GM18499 (cell line): ENCODE measurements around the gene FBXO11.
"Not testable (repeated sequence)": the region's sequence is repeated elsewhere in the genome, so short reads cannot be mapped to it uniquely, and the experiment has no call there.

Experiments
- ATAC-seq: cut with Tn5 transposase; IDR thresholded peaks from one replicate; pipeline ENCODE4 v1.9.1; 2021; ENCODE audit warnings: moderate number of reproducible peaks; ENCODE audit not compliant: insufficient read depth, unreplicated experiment

Gene FBXO11

DNA sequence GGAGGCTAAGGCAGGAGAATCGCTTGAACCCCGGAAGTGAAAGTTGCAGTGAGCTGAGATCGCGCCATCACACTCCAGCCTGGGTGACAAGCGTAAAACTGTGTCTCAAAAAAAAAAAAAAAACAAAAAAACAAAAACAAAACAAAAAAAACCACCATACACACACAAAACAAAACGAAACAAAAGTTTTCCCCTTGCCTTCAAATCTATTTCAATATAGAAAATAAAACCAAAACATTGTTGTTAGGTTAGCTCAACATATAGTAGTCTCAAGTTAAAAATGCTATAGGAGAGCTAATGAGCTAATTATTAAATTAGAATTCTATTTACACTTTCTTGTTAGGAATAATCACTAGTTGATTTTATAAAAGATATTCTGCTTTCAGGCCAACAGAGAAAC lies 43.3 kb downstream of the FBXO11 start:
- no peak for ATAC-seq

DNA sequence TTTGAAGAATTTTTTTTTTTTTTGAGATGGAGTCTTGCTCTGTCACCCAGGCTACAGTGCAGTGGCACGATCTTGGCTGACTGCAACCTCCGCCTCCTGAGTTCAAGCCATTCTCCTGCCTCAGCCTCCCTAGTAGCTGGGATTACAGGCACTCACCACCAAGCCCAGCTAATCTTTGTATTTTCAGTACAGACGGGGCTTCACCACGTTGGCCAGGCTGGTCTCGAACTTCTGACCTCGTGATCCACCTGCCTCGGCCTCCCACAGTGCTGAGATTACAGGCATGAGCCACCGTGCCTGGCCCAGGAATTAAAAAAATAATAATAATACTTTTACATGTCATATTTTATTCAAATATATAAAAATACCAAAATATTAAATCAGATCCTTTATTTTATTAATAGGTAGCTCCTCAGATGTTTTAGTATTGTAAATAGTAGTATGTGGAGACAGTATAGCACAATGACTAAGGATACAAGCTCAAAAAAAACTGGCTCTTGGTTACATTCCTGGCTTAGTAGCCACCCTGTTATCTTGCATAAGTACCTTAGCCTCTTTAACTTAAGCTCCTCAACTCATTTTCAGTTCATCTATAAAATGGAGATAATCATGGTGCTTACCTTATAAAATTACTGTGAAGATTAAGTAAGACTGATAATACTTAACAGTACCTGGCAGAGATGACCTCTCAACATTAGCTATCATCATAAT lies 53.1 kb downstream of the FBXO11 start:
- ATAC-seq, result not testable (repeated sequence)

DNA sequence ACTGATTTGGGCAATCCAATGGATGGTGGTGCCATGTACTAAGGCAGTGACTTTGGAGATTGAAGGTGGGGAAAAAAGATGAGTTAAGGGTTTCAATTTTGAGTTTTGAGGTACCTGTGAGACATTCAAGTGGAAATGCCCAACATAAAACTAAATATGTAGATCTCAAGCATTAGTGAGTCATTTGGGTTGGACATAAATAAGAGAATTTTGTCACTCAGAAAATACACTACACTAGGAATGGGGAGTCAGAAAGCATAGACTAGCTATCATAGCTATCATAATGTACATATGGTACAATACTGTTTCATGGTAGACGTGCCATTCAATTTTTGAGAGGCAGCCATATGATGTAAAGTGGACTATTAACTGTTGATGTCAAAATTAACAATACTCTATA lies 56.1 kb downstream of the FBXO11 start:
- no peak for ATAC-seq

DNA sequence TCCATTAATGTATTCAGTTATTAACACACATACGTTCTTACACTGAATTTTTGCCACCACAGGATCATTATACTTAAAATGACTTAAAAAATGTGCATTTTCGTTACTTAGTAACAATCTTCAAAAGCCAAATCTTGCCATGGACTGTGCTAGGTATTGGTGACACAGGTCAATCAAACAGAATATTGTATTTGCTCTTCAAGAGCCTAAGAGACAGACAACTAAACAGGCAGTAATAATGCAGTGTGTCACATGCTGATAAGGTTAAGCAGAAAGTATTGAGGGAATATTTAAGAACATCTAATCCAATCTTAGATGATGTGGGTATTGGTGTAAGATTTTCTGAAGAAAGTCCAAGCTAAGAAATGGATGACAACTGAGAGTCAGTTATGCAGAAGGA lies 56.9 kb downstream of the FBXO11 start:
- ATAC-seq, result no peak

DNA sequence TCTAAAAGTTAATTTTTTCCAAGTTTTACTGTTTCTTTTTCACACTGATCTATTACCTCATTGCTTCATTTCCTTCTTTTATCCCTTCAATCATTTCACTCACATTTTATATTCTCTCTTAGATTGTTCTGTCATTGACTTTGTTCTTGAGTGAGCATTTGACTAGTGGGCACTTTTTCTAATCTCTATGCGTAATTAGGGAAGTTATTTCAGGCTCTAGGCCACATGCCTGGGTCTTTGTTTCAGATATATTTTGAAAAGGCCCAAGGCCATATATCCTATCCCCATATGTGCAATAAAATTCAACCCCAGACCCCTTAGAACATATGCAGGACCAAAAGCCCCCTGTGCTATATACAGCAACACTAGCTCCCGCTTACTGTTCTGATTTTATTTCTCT lies 62.1 kb downstream of the FBXO11 start:
- ATAC-seq, result no peak

DNA sequence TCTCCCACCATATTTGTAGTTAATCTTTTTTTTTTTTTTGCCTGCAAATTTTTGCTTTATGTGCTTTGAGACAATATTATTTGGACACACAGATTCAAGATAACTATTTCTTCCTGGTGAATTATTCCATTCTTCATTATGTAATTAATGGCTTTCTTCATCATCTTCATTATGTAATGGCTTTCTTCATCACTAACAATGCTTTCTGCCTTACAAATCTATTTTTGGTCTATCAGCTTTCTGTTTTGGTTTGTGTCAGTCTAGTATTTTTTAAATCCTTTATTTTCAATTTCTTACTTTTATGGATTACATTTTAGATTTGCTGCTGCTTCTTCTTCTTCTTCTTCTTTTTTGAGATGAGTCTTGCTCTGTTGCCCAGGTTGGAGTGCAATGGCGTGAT lies 62.9 kb downstream of the FBXO11 start:
- ATAC-seq, result no peak

DNA sequence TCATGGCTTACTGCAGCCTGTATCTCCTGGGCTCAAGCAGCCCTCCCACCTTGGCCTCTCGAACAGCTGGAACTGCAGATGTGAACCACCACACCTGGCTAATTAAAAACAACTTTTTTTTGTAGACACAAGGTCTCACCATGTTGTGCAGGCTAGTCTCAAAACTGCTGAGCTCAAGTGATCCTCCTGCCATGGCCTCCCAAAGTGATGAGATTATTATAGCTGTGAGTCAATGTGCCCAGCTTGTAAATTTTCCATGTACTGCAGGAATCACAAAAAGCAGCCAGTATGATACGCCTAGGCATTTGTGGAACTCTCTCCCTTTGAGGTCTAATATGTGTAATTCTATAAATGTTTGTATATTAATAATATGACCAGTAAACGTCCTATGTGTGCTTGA lies 63.5 kb downstream of the FBXO11 start:
- no peak for ATAC-seq

DNA sequence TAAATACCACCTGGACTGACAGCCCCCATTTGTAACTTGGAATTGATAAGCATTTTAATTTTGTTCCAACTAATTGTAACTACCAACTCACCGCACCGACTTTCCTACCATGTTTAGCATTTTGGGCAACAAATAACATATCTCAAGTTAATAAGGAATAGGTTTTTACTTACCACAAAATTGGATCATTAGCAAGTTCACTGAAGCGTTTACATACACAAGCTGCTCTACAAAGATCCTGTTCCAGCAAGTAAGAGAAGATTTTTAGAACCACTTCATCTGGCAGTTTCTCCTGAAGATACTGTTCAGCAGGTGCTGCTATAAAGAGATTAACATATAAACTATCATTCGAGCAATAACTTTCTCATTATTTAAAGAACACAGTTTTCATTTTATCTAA lies 67.6 kb downstream of the FBXO11 start:
- no peak for ATAC-seq

DNA sequence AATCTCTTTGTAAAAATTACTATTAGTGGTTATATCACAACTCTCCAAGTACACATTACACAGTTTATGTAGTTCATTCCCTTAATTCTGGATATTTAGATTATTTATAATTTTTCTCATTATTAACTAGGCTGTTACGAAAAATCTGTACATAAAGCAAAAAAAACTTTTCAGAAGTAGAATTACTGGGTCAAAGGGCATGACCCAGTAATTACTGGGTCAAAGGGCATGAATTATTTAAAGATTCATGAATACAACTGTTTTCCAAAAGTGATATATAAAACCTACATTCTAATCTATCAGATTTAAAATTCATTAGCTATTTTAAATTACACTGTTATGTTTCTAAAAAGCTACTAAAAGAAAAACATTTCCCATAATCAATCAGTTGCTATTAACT lies 68.0 kb downstream of the FBXO11 start:
- ATAC-seq, result no peak

DNA sequence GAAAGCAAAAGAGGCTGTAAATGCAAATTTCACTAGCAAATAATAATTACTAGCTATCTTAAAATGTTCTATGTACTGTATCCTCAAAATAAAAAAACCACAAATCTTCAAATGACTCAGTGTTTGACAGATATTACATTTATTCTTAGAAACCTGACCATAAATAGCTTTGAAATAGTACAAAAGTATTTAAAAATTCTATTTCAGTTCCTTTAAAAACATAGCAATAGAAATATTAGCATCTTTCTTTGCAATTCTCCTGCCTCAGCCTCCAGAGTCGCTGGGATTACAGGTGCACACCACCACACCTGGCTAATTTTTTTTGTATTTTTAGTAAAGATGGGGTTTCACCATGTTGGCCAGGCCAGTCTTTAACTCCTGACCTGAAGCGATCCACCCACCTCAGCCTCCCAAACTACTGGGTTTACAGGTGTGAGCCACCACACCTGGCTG lies 72.8 kb downstream of the FBXO11 start:
- ATAC-seq, result peak; percentile 82

DNA sequence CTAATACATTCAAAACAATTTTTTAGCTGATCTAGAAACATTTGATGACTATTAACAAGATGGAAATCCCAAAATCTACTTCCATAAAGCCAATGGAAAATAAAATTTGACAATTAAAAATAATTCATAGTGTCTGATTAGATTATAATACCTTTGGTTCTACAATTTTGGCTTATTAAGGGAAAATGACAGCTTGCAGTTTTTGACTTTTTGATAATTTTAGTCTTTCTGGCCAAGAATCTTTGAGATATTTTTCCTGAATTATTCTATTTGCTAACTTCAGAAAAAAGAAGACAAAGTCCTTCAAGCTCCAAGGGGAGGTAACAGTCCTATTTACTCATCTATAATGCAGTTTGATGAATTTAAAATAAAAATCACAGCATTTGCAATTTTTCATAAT lies 83.8 kb downstream of the FBXO11 start:
- ATAC-seq, result no peak

DNA sequence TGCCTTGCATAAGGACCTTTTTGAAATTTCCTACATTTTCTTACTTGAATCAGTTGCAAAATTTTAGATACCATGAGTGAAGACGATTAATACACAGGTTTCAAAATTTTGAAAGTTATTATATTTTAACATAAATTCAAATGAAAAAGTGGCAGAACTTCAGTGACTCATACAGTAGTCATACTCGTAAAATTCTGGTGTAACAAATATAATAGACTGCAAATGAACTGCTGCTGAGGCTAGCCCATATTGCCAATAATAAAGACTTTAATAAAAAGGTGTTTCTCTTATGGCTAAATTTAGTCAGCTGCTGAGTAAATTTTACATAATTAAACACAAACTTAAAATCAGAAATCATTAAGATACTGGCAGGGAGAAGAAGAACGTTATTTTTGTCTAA lies 86.5 kb downstream of the FBXO11 start:
- no peak for ATAC-seq

DNA sequence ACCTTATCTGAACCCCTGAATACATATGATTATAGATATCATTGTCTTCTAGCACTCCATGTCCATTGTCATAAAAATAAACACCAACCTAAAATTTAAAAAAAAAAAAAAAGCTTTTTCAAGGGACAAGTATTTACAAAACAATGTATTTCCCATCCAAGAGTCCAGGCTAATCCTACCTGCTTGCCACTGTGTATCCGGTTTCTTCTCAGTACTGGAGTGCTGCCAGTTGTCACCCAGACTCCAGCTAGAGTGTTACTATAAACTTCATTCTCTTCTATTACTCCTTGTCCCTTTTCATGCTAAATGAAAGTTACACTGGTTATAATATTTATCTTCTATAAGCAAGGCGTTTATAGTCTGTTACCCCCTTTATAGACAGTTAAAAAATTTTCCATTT lies 87.5 kb downstream of the FBXO11 start:
- no peak for ATAC-seq

DNA sequence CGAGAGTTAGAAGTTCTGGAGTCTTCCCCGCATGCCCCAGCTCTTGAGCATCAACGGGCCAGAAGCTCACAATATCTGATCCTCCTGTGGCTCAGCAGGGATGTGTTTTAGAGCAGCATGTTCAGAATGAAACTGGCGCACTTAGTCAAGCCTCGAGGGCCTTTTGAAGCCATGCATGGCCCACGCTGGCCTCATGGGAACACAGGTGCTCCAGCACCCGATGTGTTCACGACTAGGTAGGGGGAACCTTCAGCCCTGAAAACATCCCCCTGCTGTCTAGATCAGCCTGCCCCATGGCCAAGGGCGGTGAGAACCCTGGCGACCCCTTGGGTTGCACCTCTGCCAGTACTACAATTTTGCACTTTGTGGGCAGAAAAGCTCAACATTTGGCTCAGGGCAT lies 90.5 kb downstream of the FBXO11 start:
- no peak for ATAC-seq

DNA sequence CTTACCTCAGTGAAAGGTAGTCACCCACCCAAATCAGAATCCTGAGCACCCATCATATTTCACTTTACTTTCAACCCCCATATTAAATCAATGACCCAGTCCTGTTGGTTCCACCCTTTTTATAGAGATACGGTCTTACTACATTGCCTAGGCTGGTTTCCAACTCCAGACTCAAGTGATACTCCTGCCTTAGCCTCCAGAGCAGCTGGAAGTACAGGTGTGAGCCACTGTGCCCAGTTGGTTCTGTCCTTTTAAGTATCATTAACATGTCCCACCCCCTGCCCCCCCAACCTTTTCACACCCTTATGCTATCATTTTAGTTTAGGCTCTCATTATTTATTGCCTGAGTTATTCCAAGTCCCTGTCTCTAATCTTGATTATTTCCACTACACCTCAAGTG lies 94.6 kb downstream of the FBXO11 start:
- no peak for ATAC-seq

DNA sequence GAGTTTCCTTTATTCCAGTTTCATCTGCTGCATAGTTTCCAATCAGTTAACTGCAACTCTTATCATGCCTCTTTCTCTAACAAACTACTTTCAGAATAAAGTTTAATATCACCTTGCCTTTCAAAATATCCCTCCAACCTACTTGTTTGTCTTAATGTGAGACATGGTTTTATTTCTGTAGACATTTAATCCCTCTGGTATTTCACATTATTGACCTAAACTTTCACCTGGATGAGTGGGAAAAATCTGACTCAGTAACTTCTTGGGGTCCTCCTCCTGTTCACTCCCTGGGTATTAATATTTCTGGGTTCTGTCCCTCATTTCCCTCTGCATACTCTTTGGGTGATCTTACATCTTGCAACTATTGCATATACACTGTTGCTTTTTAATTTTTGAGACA lies 95.4 kb downstream of the FBXO11 start:
- ATAC-seq, result no peak

DNA sequence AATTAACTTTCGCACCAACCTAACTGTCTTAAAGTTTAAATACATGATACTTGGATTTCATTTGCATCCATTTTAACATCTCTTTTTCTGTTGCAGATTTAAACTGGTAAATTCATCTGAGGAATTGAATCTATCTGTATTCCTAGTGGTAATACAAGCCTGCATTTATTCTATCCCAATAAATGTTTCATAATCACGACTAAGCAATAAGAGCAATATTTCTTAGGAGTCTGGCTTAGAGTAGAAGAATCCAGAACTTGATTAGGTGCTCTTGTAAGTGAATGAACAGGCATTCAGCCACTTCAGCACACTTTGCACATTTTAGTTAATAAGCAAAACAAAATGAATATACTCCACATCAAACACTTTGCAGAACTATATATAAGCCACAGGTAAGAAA lies 96.4 kb downstream of the FBXO11 start:
- ATAC-seq, result no peak

DNA sequence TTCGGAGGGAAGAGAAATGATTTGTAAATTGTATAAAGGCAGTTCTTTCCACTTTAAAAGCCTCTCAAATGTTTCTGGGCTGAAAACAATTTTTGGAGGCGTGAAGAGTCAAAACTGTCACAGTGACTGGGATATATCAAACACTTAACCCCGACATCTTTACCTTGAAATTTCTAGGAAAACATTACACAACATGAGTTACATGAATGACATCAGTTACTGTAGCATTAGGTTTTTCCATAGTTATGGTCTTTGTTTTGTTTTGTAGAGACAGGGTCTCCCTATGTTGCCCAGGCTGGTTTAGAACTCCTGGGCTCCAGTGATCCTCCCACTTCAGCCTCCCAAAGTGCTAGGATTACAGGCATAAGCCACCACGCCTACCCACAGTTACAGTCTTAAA lies 97.7 kb downstream of the FBXO11 start:
- no peak for ATAC-seq

DNA sequence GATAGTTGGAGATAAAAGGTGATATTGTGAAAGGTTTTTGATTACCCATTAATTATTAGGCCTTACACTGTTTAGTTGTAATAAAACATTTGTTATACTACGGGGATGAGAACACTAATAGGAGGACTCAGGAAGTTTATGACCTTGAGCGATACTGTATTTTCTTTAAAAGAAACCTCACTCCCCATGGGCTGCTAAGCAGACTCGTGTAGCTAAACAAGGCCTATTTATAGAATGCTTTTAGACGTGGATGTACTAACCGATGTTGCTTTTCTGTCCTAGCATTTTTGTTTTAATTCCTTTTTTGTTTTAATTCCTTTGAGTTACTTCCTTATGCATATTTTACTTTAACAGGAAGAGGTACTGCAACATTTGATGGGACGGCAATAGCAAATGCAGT lies 100.4 kb downstream of the FBXO11 start:
- ATAC-seq, result no peak

DNA sequence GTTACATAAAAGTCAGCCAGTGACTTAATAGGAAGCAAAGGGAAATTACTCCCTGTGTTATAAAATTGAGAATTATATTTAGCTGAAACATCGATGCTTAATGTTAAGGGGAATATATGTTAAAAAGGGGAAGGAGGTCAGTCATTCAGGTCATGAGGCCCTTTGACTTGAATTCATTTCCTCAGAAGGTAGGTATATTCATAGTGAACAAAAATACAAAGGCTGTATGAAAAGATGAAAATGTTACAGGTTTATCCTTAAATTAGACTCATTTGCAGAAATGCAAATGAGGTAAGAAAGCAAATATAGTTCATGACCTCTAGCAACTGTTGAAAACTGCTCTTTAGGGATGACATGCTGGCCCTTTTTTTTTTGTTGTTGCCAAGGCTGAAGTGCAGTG lies 102.5 kb downstream of the FBXO11 start:
- ATAC-seq, result no peak

DNA sequence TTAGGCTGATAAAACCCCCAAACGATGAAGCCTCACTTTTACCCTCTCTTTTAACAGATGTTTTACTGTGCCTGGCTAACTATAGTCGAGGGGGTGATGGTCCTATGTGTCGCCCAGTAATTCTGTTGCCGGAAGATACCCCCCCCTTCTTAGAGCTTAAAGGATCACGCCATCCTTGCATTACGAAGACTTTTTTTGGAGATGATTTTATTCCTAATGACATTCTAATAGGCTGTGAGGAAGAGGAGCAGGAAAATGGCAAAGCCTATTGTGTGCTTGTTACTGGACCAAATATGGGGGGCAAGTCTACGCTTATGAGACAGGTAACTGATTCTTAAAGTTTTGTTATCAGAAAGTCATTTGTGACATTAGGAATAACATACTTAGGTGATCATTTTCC lies 102.9 kb downstream of the FBXO11 start:
- no peak for ATAC-seq

DNA sequence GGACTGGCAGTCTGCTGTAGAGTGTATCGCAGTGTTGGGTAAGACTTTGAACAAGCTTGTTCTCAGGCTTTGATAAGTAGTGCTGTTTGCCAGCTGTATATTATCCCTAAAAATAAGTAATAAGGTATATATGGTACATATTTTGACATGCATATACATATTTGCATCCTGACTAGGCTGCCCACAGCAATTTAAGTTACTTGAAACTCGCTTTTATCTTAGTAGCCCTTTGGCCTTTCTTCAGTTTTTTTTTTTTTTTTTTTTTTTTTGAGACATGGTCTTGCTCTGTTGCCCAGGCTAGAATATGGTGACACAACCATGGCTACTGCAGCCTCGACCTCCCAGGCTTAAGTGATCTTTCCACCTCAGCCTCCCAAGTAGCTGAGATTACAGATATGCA lies 105.2 kb downstream of the FBXO11 start:
- no peak for ATAC-seq
